Activated naive CD4-positive, alpha-beta T cell treated with anti-CD3 and anti-CD28 coated beads, Interleukin-2, amount 50 U/mL, for 72 hours (primary cell): ENCODE data around the gene CYP19A1. TPM values are rescaled to one million over a fixed set of nuclear protein-coding genes. Genes with fewer than 3 reads are reported as not detected.

ENCODE experiments used
- ATAC-seq, 2 donors: fragments of 150-1000 bp; cut with Tn5 transposase; 2 replicates each; pipeline ENCODE4 v1.10.0; 2021; ENCODE audit warnings: mild to moderate bottlenecking in 2 of 2, moderate library complexity in 2 of 2
- DNase-seq, 2 donors: peaks; one replicate each; pipeline ENCODE4 v3.0.0; 2021 to 2022; ENCODE audit warnings: low spot score in 2 of 2
- H3K27ac Mint-ChIP-seq, 2 donors: one replicate each; pipeline ENCODE4 v1.8.0; 2022; ENCODE audit warnings: mild to moderate bottlenecking in 2 of 2, mixed read lengths in 2 of 2
- H3K36me3 Mint-ChIP-seq, 2 donors: one replicate each; pipeline ENCODE4 v1.8.0; 2022; ENCODE audit warnings: mixed read lengths in 2 of 2
- H3K9me3 Mint-ChIP-seq, 2 donors: one replicate each; pipeline ENCODE4 v1.8.0; 2022; ENCODE audit warnings: mixed read lengths in 2 of 2
- total RNA-seq, 2 donors: library from RNA; stranded (reverse); gene quantifications; one replicate each; pipeline ENCODE4 v1.2.3, GENCODE V29; 2022

CYP19A1 gene
- total RNA-seq, 2 donors from 2014 or later, result 0.75 to 1.3 TPM

DNA sequence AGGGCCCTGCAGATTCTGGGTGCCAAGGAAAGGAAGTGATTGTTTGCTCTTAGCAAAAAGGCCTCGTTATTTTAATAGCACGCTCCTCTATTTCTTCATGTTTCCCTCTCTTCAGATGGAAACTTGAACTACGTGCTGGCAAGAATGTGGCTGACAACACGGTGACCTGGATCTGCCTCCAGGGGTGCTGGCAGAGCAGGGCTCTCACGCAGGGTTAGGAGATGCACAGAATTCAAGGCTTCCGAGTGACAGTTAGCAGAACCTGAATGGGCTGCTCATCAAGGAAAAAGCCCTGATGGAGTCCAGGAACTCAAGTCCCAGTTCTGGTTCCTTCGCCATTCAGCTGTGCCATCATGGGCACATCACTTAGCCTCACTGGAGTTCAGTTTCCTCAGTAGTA, 22.7 kb downstream of the CYP19A1 start:
- no peak for DNase-seq
- no peak for ATAC-seq
- Mint-ChIP-seq H3K36me3 (no peaks in the 10 kb centered on the region), H3K27ac (no peak overlapping the region), H3K9me3 (no peaks in the 10 kb centered on the region)

DNA sequence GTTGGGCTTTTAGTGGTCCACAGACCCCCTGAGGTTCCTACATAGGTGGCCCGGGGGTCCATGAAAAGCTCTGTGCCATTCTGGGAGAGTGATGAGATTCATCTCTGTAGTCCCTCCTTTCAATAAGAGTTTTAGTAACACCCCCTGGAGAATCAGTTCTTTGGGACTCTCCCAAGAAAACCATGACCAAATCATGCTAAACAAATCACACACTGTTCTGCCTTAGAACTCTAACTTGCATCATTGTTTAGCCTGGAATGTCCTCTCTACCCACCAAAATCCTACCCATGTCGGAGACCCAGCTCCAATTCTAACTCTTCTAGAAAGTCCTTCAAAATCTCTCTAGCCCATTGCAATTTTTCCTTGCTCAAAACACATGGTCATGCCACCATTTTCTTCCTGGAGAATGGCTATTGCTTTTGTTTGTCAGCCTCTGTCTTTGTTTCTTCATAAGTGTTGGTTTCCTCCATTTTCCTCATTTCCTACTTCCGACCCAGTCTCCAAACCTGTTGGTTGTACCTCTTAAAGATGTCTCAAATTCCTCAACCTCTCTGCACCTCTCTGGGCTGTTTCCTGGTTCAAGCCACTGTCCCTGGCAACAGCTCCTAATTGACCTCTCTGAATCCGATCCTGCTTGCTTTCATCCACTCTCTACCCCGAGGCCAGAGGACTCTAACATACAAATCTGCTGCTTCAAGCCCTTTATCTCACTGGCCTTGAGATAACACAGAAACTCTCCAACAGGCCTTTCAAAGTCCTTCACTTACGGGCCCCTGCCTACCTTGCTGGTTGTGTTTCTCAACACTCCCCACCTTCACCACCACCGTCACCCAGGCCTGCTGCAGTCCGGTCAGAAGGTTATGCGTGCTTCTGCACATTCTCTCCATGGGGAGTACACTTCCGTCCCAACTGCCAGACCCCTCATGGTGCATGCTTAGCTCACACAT, 23.7 kb downstream of the CYP19A1 start:
- DNase-seq (no peak), ATAC-seq (no peak)
- Mint-ChIP-seq H3K36me3 (no peaks in the 10 kb centered on the region), H3K27ac (no peak overlapping the region), H3K9me3 (no peaks in the 10 kb centered on the region)

DNA sequence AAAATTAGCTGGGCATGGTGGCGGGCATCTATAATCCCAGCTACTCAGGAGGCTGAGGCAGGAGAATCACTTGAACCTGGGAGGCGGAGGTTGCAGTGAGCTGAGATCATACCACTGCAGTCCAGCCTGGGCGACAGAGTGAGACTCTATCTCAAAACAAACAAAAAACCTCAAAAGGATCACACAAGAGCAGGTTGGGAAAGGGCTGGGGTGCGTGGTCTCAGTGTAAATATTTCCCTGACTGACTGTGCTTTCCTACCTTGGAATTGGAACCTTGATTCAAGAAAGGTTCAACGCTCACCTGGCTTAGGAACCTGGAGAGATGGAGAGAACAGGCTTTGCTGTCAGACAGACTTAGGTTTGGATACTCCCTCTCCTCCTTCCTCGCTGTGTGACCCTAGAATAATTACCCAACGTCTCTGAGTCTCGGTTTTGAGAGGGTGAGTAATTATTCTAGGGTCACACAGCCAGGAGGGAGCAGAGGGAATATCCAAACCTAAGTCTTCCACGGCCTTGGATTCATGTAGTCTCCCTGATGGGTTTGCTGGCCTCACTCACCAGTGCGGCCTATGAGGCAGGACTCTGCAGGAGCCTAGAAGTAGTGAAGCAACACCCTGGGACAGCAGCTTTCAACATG, 24.6 kb downstream of the CYP19A1 start:
- DNase-seq (no peak), ATAC-seq (no peak)
- Mint-ChIP-seq H3K27ac (no peak overlapping the region), H3K9me3 (no peaks in the 10 kb centered on the region), H3K36me3 (no peaks in the 10 kb centered on the region)

DNA sequence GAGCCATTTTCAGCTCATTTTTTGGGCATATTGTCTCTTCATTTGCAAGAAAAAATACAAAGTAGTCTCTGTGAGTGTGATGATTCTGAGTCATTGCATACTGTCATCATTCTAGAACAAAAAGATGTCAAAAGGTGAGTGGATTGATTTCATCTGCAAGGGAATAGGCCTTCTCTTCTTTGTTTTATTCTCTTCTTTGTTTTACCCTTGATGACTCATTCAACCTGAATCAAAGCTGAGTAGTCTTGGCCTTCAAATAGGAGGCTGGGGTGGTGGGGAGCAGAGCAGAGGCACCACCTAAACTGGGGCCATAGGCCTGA, 25.4 kb downstream of the CYP19A1 start:
- no peak for DNase-seq
- ATAC-seq, result peak in 1 of 2 donors; percentile 35
- Mint-ChIP-seq H3K36me3 (no peaks in the 10 kb centered on the region), H3K9me3 (no peaks in the 10 kb centered on the region), H3K27ac (no peak overlapping the region)

DNA sequence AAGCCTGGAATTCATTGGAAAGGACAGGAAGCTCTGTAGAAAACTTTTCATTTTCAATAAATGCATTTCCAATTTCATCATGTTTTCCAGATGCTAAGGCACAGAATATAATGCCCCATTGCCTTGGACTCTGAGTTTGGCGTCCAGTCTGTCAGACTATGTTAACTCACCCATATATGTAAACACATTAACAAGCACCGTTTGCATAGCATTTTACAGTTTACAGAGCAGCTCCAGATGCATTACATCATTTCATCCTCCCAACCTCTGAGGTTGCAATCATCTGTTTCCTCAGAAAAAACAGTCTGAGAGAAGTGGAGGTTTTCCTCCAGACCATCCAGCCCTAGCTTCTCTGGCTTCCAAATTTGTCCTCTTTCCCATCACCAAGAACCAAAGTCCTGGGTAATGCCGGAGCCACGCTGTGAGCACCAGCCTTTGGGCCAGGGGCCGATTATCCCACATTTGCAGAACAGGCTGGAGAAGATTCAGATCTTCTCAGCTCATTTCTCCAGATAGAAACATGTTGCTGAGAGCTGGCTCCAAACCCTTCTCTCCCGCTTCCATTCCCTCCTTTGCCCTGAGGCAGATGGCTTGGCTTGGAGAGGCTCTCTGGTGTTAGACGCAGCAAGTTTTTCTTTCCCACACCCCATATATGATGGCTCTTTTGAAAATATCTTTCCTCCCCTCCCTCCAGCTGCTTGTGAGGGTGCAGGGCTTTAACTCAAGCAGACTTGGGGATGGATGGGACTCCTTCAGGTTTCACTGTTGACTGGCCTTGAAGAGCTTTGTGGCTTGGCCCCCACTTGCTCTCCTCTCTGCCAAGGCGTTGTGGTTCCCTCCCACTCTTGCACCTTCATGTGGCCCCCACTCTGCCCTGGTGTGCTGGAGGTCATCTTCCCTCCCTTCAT, 26.0 kb downstream of the CYP19A1 start:
- Mint-ChIP-seq H3K27ac (no peak overlapping the region), H3K9me3 (no peaks in the 10 kb centered on the region), H3K36me3 (no peaks in the 10 kb centered on the region)
- ATAC-seq, result no peak
- DNase-seq, result no peak

DNA sequence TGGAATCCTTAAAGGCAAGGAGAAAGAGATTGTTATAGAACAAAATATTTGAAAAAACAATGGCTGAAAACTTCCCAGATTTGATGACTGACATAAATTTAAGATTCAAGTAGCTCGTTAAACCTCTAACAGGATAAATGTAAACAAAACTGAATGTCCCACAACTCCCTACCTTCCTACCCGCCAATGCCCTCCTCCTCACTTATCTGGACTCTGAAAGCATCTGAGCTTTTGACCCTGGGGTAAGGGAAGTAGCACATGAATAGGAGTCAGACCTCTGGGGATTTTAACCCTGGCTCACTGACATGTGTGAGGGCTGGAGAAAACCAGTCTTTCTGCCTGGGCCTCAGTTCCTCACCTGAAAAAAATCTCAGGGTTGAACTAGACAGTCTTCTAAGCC, 26.9 kb downstream of the CYP19A1 start:
- Mint-ChIP-seq H3K27ac (no peak overlapping the region), H3K36me3 (no peaks in the 10 kb centered on the region), H3K9me3 (peaks cover 0 to 2% of the 10 kb centered on the region in 2 donors)
- ATAC-seq (no peak), DNase-seq (no peak)

DNA sequence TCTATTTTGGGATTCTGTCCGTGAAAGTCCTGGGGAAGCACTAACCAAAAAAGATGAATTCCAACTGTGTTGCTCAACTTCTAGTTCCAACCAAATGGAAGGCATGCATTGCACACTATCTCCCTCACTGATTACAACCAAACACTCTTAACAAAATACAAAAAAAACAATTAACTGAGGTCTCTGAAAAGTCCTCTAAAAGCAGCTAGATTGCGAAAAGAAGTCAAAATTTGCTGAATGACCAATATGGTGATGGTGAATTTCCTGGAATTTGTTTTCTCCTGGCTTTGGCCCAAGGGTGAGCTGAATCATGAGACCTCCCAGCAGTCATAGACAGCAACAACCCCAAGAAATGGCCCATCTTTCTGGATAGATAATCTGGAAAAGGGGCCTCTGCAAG, 28.3 kb downstream of the CYP19A1 start:
- Mint-ChIP-seq H3K36me3 (no peaks in the 10 kb centered on the region), H3K9me3 (peaks cover 0 to 2% of the 10 kb centered on the region in 2 donors), H3K27ac (no peak overlapping the region)
- ATAC-seq (no peak), DNase-seq (no peak)

DNA sequence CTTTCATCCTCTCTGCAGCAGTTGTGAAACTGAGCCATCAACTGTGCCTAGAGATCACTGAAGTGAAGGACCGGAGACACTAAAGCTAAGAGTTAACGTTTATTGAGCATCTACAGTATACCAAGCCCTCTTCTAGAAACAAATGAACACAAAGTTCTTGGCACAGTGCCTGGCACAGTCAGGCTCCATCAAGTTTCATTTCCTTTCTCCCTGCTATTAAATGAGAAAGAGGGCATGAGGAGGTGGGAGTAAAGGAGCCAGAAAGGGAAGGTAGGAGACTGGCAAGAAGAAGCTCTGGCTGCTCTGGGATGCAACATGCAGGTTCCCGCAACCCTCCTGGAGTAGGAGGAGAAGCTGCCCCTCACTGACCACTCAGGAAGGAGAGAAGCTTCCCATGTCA, 30.6 kb downstream of the CYP19A1 start:
- Mint-ChIP-seq H3K9me3 (peaks cover 0 to 2% of the 10 kb centered on the region in 2 donors), H3K36me3 (no peaks in the 10 kb centered on the region), H3K27ac (no peak overlapping the region)
- DNase-seq, result no peak
- no peak for ATAC-seq

DNA sequence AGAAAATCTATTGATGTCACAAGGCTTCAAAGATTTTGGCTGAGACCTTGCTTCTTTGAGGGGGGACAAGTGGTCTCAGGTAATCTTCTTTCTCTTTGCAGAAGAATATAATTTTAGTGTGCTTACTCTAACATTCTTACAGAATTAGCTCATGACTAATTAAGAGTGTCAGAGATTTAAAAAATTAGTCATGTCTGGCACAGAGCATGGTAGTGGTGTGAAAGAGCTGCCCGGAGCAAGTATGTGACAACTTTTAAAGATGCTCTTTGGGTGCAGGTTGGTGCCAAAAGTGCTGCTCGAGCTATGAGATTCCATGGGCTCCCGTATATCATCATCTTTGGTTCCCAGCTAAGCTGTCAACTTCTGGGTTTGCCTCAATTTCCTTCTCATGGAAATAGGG, 31.1 kb downstream of the CYP19A1 start:
- H3K9me3 Mint-ChIP-seq, result peaks cover 0 to 2% of the 10 kb centered on the region in 2 donors
- no peaks in the 10 kb centered on the region for H3K36me3 Mint-ChIP-seq
- H3K27ac Mint-ChIP-seq, result no peak overlapping the region
- ATAC-seq (no peak), DNase-seq (no peak)

DNA sequence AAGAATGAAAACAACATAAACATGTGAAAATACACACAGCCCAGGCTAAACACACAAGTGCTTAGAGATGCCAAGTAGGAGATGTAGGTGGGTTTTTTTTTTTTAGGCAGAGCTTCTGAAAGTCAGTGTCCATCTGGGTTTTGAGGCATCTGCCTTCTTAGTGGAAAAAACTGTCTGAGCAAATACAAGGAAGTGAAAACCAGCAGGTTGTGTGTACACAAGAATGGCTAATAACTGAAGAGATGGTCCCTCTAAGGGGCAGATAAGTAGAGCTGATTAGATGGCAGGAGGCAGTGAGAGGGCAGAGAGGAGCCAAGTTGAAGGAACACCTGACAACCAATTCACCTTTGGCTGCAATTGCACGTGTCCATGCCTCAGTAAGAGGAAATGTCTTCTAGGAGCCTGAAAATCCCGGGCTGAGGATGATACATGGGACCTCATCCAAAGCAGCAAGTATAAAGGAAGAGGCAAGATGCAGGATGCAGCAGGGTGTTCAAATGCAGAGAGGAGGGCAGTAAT, 34.9 kb downstream of the CYP19A1 start:
- H3K27ac Mint-ChIP-seq, result no peak overlapping the region

DNA sequence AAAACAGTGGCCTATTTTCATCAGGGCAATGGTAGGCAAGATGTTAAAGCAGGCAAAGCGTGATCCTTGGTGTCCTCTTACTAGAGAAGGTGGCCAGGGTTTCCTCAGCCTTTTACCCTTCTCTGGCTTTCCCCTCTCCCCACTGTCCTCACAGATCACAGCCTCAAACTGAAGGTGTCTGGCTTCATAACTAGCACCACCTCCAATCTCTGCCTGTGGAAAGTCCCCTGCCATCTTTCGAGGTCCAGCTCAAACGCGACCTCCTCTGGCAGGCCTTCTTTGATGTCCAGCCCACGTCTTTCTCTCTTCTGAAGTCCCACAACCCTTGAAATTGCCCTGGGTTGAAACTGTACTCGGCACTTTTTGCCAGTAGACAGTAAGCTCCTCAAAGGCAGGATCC, 35.9 kb downstream of the CYP19A1 start:
- no peak for DNase-seq
- Mint-ChIP-seq H3K27ac (no peak overlapping the region), H3K36me3 (no peaks in the 10 kb centered on the region), H3K9me3 (peaks cover 0 to 2% of the 10 kb centered on the region in 2 donors)
- ATAC-seq, result no peak

More for the DNA sequence above, 34.9 kb downstream of the CYP19A1 start:
- Mint-ChIP-seq H3K9me3 (peaks cover 0 to 2% of the 10 kb centered on the region in 2 donors), H3K36me3 (no peaks in the 10 kb centered on the region)
- DNase-seq (no peak), ATAC-seq (no peak)

DNA sequence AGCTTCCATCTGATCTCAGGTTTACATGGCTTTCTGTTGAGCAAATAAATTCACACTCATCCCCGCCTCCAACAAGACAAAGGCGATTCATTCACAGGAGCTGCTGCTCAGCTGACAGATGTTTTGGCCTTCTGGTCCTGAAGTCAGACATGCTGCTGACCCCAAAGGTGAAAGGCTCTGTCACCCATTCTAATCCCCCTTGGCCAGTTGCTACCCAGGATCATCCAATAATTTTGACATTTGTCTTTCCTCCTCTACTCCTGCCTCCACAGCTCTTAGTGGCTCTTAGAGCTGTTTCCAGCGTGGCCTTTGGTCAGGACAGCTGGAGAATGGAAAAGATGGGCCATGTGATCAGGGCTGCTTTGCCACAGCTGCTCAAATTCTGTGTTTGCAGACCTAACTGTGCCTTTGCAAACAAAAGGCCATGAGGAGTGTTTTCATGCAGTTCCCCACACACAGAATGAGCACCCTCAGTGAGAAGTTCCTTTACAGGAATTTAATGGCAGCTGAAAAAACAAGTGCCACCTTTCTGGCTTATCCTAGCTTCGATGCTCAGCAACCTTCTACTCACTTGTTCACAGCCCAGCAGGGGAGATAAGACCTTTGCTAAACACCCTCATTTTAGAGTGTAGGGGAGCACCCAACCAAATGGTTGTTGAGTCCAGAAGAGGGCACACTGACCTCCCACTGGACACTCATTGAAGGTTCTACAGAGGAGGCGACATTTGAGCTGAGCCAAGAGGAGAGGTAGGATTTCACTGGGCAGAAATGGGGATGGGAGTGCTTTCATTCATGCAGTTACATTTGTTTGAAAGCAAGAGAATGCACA, 39.0 kb downstream of the CYP19A1 start:
- Mint-ChIP-seq H3K36me3 (no peaks in the 10 kb centered on the region), H3K9me3 (no peaks in the 10 kb centered on the region), H3K27ac (no peak overlapping the region)

DNA sequence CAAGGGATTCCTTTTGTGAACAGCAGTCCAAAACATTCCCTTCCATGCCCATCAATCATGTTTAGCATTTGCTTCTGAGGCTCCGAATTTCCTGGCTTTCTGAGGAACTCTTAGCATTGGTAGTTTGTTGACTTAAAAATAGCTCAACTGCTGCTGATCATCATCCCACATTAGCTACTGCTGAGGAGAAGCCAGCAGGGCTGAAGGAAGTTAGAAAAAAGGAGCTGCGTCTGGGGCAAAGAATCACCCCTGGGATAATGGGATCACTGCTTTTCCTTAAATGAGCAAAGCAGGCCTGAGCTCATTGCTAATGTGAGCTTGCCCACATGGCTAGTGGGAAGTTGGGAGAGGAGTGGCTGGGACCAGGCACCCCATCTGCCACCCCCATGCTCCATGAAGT, 39.8 kb downstream of the CYP19A1 start:
- H3K36me3 Mint-ChIP-seq, result peaks cover 0 to 1% of the 10 kb centered on the region in 2 donors
- peaks cover under 1% of the 10 kb centered on the region in 2 donors for H3K9me3 Mint-ChIP-seq
- ATAC-seq, result no peak
- no peak overlapping the region for H3K27ac Mint-ChIP-seq
- DNase-seq, result no peak

More for the DNA sequence above, 39.0 kb downstream of the CYP19A1 start:
- ATAC-seq, result no peak
- no peak for DNase-seq

DNA sequence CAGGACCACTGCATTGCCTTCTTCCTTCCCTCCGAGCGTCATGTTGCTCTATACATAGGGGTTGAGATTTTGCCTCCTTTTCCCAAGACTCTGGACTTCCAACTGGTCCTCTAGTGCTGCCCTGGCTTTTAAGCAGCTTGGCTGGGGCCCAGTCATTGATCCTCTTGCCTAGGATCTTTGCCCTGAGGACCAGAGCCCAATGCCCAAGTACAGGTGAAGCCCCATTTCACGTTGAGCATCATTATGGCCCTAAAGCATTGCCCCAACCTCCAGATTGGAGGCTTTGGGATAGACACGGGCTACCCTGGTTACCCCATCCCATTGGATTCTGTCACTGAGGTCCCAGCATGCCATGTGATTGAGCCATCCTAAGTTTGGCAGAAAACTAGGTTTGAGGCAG, 47.7 kb downstream of the CYP19A1 start:
- Mint-ChIP-seq H3K36me3 (peaks cover 0 to 5% of the 10 kb centered on the region in 2 donors), H3K27ac (no peak overlapping the region), H3K9me3 (peaks cover 5 to 7% of the 10 kb centered on the region in 2 donors)
- DNase-seq (no peak), ATAC-seq (no peak)

DNA sequence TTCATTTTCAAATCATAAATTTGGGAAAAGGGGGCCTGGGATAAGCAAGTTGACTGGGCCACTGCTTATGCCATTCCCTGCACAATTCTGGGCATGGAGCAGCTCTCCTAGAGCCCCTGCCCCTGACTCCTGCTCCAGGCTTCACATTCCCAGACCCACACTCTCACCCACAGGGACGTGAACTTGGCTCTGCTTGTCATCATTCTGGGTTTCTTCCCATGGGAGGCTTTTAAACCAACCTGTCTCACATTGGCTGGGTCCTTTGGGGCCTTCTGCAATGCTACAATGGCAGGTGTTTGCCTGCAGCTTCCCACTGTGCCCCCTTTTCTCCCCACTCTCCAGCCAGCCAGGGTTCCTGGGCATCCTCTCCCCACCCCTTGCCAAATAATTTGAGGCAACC, 49.1 kb downstream of the CYP19A1 start:
- H3K9me3 Mint-ChIP-seq, result peaks cover 5 to 7% of the 10 kb centered on the region in 2 donors
- no peak for DNase-seq
- ATAC-seq, result no peak
- H3K36me3 Mint-ChIP-seq, result peaks cover 0 to 5% of the 10 kb centered on the region in 2 donors
- H3K27ac Mint-ChIP-seq, result no peak overlapping the region
